GM12891 (cell line): ENCODE results near the gene THOC5.

Source experiments
- POLR2A ChIP-seq: IDR thresholded peaks from 2 replicates; pipeline ENCODE4 v1.6.1; 2011; ENCODE audit warnings: low read depth, low read length, control low read depth
- POLR2AphosphoS5 ChIP-seq: IDR thresholded peaks from 2 replicates; pipeline ENCODE4 v1.6.1; 2011; ENCODE audit warnings: low read depth, low read length, control low read depth
- TAF1 ChIP-seq: IDR thresholded peaks from 2 replicates; pipeline ENCODE4 v1.6.1; 2011; ENCODE audit warnings: low read depth, low read length, control low read depth

GRCh38 chr22:29531419-29531818 is 22.1 kb downstream of the THOC5 start:
- TF ChIP-seq TAF1: no peak
- no peak for TF ChIP-seq POLR2AphosphoS5
- no peak for TF ChIP-seq POLR2A
